ENCODE measurements around the gene CEP83.

- no peak for TF ChIP-seq YY1 (IDR thresholded peaks at IDR 0.05; ENCODE audit: insufficient read depth, insufficient read length)
- TF ChIP-seq SUZ12 (IDR thresholded peaks at IDR 0.05; ENCODE audit: extremely low read depth, insufficient read depth, insufficient read length) = no peak
These were observed at the start of gene CEP83 for GRCh38 chr12:94459728-94460615.
